HG02938 (cell line): ENCODE measurements around the gene ATP2B1.
"Not testable (repeated sequence)": the region's sequence is repeated elsewhere in the genome, so short reads cannot be mapped to it uniquely, and the experiment has no call there.

ENCODE experiments used
- ATAC-seq: cut with Tn5 transposase; IDR thresholded peaks from one replicate; pipeline ENCODE4 v1.9.1; 2021; ENCODE audit warnings: mild to moderate bottlenecking, moderate library complexity; ENCODE audit not compliant: unreplicated experiment

Gene ATP2B1

GRCh38 chr12:89708565-89709156 lies at the start of gene ATP2B1:
Gene ATP2B1 (minus strand): TSS chr12:89708838. CDS start chr12:89655886, 52,952 bp downstream.
- ATAC-seq = peak; percentile 45

- ATAC-seq = not testable (repeated sequence)
These were observed 49.3 kb upstream of the ATP2B1 start for GRCh38 chr12:89757987-89758386.

GRCh38 chr12:89756585-89757398 lies 48.2 kb upstream of the ATP2B1 start:
- ATAC-seq = peak; percentile 91

- ATAC-seq = peak; percentile 12
These were observed 47.6 kb upstream of the ATP2B1 start for GRCh38 chr12:89756194-89756584.

- ATAC-seq = no peak
These were observed 45.4 kb upstream of the ATP2B1 start for GRCh38 chr12:89753997-89754396.

- ATAC-seq = peak; percentile 34
These were observed 43.7 kb upstream of the ATP2B1 start for GRCh38 chr12:89752341-89752740.

- ATAC-seq = no peak
These were observed 42.0 kb upstream of the ATP2B1 start for GRCh38 chr12:89750389-89751351.

- ATAC-seq = no peak
These were observed 40.2 kb upstream of the ATP2B1 start for GRCh38 chr12:89748791-89749190.

- ATAC-seq = no peak
These were observed 36.6 kb upstream of the ATP2B1 start for GRCh38 chr12:89745286-89745685.

GRCh38 chr12:89742337-89743022 lies 33.8 kb upstream of the ATP2B1 start:
- ATAC-seq = no peak

GRCh38 chr12:89740943-89741342 lies 32.3 kb upstream of the ATP2B1 start:
- ATAC-seq = no peak

GRCh38 chr12:89736995-89737394 lies 28.4 kb upstream of the ATP2B1 start:
- ATAC-seq = no peak

- no peak for ATAC-seq
These were observed 25.1 kb upstream of the ATP2B1 start for GRCh38 chr12:89733579-89734201.

GRCh38 chr12:89732522-89732921 lies 23.9 kb upstream of the ATP2B1 start:
- no peak for ATAC-seq

GRCh38 chr12:89731614-89732013 lies 23.0 kb upstream of the ATP2B1 start:
- no peak for ATAC-seq

- ATAC-seq = no peak
These were observed 22.5 kb upstream of the ATP2B1 start for GRCh38 chr12:89731089-89731488.

- ATAC-seq = no peak
These were observed 21.4 kb upstream of the ATP2B1 start for GRCh38 chr12:89729946-89730459.

- ATAC-seq = no peak
These were observed 14.6 kb upstream of the ATP2B1 start for GRCh38 chr12:89723276-89723675.

GRCh38 chr12:89721291-89721987 lies 12.8 kb upstream of the ATP2B1 start:
- ATAC-seq = peak; percentile 99
